NCI-H2171 treated with DMSO at 0.1 percent for 48 hours (cell line): ENCODE data around the gene MICALL2.

ENCODE experiments used
- DNase-seq: peaks from one replicate; lab custom pipeline; 2025; lab: John Stamatoyannopoulos, UW

Gene MICALL2

DNA sequence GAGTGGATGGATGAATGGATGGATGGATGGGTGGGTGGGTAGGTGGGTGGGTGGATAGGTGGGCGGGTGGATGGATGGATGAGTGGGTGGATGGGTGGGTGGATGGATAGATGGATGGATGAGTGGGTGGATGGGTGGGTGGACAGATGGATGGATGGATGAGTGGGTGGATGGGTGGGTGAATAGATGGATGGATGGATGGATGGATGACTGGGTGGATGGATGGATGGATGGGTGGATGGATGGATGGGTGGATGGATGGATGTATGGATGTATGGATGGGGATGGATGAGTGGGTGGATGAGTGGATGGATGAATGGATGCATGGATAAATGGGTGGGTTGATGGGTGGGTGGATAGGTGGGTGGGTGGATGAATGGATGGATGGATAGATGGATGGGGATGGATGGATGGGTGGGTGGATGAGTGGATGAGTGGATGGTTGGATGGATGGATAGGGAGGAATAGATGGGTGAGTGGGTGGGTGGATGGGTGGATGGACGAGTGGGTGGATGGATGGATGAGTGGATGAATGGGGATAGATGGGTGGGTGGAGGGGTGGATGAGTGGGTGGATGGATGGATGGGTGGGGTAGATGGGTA is 43.8 kb downstream of the MICALL2 start:
- DNase-seq = no peak

DNA sequence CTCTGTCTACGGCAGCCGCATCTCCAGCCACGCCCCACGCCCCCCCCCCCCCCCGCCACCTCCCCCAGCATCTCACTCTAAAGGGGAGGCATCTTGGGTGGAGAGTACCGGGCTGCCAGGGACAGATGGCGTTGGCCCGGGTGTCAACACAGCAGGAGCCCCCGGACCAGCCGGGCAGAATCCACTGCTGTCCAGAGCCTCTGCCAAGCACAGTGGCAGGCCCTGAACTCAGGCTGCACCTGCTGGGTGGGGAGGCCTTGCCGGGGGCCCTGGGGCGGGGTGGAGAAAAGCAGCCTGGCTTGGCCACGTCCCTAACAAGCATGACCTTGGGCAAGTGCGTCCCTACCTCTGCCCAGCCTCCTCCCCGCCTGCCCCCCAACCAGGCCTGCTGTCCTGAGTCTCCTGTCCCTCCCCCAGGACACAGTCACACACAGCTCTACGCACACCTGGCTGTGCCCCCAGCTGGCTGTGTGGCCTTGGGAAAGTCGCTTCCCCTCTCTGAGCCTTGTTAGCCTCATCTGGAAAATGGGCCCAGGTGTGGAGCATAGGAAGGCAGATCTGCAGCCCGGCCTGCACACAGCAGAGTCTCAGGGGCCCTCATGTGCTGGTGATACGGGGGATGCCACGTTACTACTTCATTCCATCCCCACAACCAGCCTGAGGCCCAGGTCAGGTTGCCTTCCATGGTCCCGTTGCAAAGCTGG is 45.2 kb downstream of the MICALL2 start:
- DNase-seq = peak; percentile 51

GRCh38 chr7:1412322-1413261 is 46.7 kb downstream of the MICALL2 start:
- peak; percentile 89 for DNase-seq

- DNase-seq = no peak
Observed at GRCh38 chr7:1411414-1411813, 47.9 kb downstream of the MICALL2 start.

GRCh38 chr7:1410992-1411391 is 48.3 kb downstream of the MICALL2 start:
- no peak for DNase-seq

GRCh38 chr7:1409555-1409954 is 49.7 kb downstream of the MICALL2 start:
- peak; percentile 40 for DNase-seq

DNA sequence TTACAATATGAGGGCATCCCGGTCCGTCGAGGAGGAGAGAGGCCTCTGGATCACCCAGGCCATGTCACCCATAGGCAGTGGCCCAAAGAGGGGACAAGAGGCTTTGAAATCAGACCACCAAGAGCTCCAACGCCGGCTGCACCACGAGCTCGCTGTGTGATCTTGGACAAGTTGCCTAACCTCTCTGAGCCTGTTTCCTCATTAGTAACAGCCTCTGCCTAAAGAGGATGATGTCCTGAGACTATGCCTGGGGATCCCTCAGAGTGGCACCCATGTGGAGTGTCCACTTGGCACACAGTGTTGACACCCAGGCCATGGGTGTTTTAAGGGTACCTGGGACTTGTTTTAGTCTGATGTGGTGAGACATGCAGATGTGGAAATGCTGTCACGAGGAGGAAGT is 50.8 kb downstream of the MICALL2 start:
- DNase-seq = no peak

DNA sequence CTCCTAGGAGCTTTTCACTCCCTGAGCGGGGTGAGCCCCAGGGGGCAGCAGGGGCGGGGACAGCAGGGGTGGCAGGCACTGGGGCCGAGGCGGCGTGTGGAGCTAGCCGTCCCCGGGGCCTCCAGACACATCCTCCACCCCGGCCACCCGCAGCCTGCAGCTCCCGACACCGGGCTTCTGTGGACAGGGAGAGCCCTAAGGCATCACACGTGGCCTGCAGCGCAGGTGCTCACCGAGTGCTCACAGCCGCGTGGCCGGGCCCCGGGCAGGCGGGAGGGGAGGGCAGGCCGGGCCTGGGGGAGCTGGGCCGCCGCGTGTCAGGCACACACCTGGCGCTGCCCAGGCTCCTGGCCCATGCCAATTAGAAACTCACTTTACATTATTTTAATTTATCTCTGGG is 51.4 kb downstream of the MICALL2 start:
- no peak for DNase-seq

- DNase-seq = no peak
Observed at GRCh38 chr7:1404898-1405548, 54.2 kb downstream of the MICALL2 start.

GRCh38 chr7:1404460-1404809 is 54.8 kb downstream of the MICALL2 start:
- no peak for DNase-seq

- peak; percentile 32 for DNase-seq
Observed at GRCh38 chr7:1403638-1404459, 55.4 kb downstream of the MICALL2 start.

GRCh38 chr7:1402791-1403637 is 56.3 kb downstream of the MICALL2 start:
- DNase-seq = no peak

DNA sequence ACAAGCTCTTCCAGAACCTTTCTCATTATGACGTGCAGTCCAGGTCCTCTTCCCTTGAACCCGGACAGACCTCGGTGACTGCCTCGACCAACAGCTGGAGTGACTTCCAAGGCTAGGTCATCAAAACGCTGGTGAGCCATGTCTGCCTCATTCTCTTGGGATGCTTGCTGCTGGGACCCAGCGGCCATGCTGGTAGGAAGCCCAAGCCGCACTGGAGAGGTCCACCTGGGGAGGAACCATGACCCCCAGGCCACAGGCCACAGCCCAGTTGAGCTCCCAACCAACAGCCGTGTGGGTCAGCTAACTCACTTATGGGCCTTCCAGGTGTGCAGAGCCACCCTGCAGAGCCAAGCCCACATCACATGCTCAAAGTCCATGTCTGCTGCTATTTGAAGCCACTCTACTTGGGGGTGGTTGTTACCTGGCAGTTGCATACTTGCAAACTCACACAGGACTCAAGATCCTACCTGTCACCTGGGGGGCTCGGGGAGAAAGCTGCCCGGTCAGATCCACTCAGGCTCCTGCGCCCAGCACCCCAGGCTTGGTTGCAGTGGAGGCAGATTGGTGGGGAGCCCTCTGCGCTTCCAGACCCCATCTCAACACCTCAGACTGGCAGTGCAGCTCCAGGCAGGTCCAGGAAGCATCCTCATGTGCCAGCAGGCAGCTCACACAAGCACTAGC is 57.0 kb downstream of the MICALL2 start:
- DNase-seq = no peak

DNA sequence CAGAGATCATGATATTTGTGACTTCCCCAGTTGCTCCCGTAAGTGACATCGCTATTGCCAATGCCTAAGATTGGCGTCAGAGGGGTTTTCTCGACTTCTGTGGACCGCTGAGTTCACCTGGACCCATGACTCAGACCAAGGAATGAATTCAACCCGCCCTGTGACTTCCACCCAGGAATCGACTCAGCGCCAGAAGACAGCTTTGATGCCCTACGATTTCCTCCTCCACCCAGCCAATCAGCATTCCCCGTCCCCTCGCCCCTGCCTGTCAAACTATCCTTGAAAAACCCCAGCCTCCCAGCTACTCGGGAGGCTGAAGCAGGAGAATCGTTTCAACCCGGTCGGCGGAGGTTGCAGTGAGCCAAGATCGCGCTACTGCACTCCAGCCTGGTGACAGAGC is 58.3 kb downstream of the MICALL2 start:
- DNase-seq = no peak

DNA sequence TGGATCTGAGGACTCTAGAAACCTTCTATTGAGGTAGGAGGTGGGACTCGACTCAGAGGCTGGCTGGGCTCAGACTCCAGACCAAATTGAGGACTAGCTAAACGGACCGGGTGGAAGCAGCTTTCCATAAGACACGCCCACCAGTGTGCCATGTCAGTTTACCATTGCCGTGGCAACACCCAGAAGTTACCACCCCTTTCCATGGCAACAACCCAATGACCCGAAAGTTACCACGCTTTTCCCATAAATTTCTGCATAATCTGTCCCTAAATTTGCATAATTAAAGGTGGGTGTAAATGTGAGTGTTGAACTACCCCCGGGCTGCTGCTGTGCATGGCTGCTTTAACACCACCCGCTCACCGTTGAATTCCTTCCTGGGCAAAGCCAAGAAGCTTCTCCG is 58.9 kb downstream of the MICALL2 start:
- no peak for DNase-seq

GRCh38 chr7:1397491-1398327 is 61.6 kb downstream of the MICALL2 start:
- DNase-seq = no peak

- no peak for DNase-seq
Observed at GRCh38 chr7:1396195-1396594, 63.1 kb downstream of the MICALL2 start.

GRCh38 chr7:1395211-1396070 is 63.8 kb downstream of the MICALL2 start:
- DNase-seq = no peak
